HL-60 (cell line): ENCODE results near the gene LUC7L.
"Not testable (repeated sequence)": the region's sequence is repeated elsewhere in the genome, so short reads cannot be mapped to it uniquely, and the experiment has no call there.

ENCODE experiments used
- CTCF ChIP-seq: IDR thresholded peaks from one replicate; pipeline ENCODE4 v1.5.1; 2011; ENCODE audit warnings: low read length, control low read depth, inconsistent platforms; ENCODE audit not compliant: insufficient read depth
- POLR2AphosphoS5 ChIP-seq: IDR thresholded peaks from 2 replicates; pipeline ENCODE4 v1.6.1; 2012; ENCODE audit warnings: low read depth
- TF ChIP-seq, protein P1 (sequence below): IDR thresholded peaks from 2 replicates; pipeline ENCODE4 v1.6.1; 2012; ENCODE audit warnings: low read depth; ENCODE audit not compliant: insufficient replicate concordance

GRCh38 chr16:153129-153521, 76.1 kb downstream of the LUC7L start:
- not testable (repeated sequence) for TF ChIP-seq POLR2AphosphoS5, CTCF
- TF ChIP-seq, protein P1, sequence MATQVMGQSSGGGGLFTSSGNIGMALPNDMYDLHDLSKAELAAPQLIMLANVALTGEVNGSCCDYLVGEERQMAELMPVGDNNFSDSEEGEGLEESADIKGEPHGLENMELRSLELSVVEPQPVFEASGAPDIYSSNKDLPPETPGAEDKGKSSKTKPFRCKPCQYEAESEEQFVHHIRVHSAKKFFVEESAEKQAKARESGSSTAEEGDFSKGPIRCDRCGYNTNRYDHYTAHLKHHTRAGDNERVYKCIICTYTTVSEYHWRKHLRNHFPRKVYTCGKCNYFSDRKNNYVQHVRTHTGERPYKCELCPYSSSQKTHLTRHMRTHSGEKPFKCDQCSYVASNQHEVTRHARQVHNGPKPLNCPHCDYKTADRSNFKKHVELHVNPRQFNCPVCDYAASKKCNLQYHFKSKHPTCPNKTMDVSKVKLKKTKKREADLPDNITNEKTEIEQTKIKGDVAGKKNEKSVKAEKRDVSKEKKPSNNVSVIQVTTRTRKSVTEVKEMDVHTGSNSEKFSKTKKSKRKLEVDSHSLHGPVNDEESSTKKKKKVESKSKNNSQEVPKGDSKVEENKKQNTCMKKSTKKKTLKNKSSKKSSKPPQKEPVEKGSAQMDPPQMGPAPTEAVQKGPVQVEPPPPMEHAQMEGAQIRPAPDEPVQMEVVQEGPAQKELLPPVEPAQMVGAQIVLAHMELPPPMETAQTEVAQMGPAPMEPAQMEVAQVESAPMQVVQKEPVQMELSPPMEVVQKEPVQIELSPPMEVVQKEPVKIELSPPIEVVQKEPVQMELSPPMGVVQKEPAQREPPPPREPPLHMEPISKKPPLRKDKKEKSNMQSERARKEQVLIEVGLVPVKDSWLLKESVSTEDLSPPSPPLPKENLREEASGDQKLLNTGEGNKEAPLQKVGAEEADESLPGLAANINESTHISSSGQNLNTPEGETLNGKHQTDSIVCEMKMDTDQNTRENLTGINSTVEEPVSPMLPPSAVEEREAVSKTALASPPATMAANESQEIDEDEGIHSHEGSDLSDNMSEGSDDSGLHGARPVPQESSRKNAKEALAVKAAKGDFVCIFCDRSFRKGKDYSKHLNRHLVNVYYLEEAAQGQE: not testable (repeated sequence)
